GM12878 (cell line): ENCODE data around the gene SIDT2. TPM values are rescaled to one million over a fixed set of nuclear protein-coding genes. Genes with fewer than 3 reads are reported as not detected.

Experiments used
- ATAC-seq: fragments of 200-7000 bp; cut with Tn5 transposase; 3 replicates; pipeline ENCODE4 v1.9.1; 2020; ENCODE audit warnings: mild to moderate bottlenecking, moderate library complexity
- BruUV-seq: library from RNA; stranded (reverse); fragments of 400-500 nt; replicated peaks from 2 replicates; lab custom pipeline; 2021; lab: Mats Ljungman, UMichigan
- CTCF ChIA-PET: fragments of 300-600 bp; sonication (Branson Sonifier 250); formaldehyde crosslinking; extraction: SDS; loops from one replicate; lab custom pipeline; 2021; ENCODE audit warnings: inconsistent platforms; lab: Yijun Ruan, JAX
- POLR2A ChIA-PET: fragments of 350-600 bp; formaldehyde crosslinking; extraction: SDS; loops from one replicate; lab custom pipeline; 2021; ENCODE audit warnings: inconsistent platforms; lab: Charles Lee
- RAD21 ChIA-PET: fragments of 300-600 bp; sonication (Branson Sonifier 250); formaldehyde crosslinking; loops from one replicate; lab custom pipeline; 2023; ENCODE audit warnings: antibody characterized with exemption; ENCODE audit not compliant: unreplicated experiment; lab: Charles Lee
- SMC1A ChIA-PET: fragments of 300-600 bp; sonication (Branson Sonifier 250); formaldehyde crosslinking; loops from one replicate; lab custom pipeline; 2023; ENCODE audit not compliant: unreplicated experiment, uncharacterized antibody; lab: Charles Lee
- DNase-seq: peaks from one replicate; pipeline ENCODE4 v3.0.0-alpha.2; 2011; ENCODE audit warnings: low read depth, low spot score
- FAIRE-seq: peaks from 3 replicates; lab custom pipeline; 2011; peaks lifted over from hg19 to GRCh38; lab: Jason Lieb, UNC
- H2AFZ ChIP-seq: 2 replicates; pipeline ENCODE4 v1.6.0; 2011; ENCODE audit warnings: low read depth, low read length, control low read depth; ENCODE audit not compliant: control insufficient read depth
- H3K27ac ChIP-seq: 2 replicates; pipeline ENCODE4 v1.5.1; 2011; ENCODE audit warnings: control low read depth; ENCODE audit not compliant: control insufficient read depth, insufficient read depth
- H3K27me3 ChIP-seq, 2 experiments: replicated peaks in 1 of 2; 2 replicates each; pipeline versions ENCODE4 v1.6.0 to v1.6.1; 2011; ENCODE audit warnings: low read length in 1 of 2; ENCODE audit not compliant: control insufficient read depth in 2 of 2, insufficient read depth in 2 of 2
- H3K36me3 ChIP-seq, 2 experiments: 2 replicates each; pipeline ENCODE4 v1.5.1; 2011; ENCODE audit warnings: low read length in 1 of 2; ENCODE audit not compliant: control insufficient read depth in 2 of 2, insufficient read depth in 2 of 2
- H3K4me1 ChIP-seq: 2 replicates; pipeline ENCODE4 v1.6.1; 2011; ENCODE audit warnings: mild to moderate bottlenecking, low read length, moderate library complexity, mixed read lengths; ENCODE audit not compliant: control insufficient read depth, insufficient read depth
- H3K4me2 ChIP-seq: 2 replicates; pipeline ENCODE4 v1.6.0; 2011; ENCODE audit warnings: control low read depth; ENCODE audit not compliant: control insufficient read depth, insufficient read depth
- H3K4me3 ChIP-seq: fragments of 200-600 bp; sonication (generic); 2 replicates; pipeline ENCODE4 v1.5.1; 2016
- H3K79me2 ChIP-seq: 2 replicates; pipeline ENCODE4 v1.6.0; 2011; ENCODE audit warnings: low read length; ENCODE audit not compliant: control insufficient read depth, insufficient read depth
- H3K9ac ChIP-seq: 2 replicates; pipeline ENCODE4 v1.8.0; 2011; ENCODE audit warnings: low read length, control low read depth, mixed read lengths; ENCODE audit not compliant: control insufficient read depth, insufficient read depth
- H3K9me3 ChIP-seq: replicated peaks from 3 replicates; pipeline ENCODE4 v1.5.1; 2011; ENCODE audit warnings: mild to moderate bottlenecking, low read length; ENCODE audit not compliant: control insufficient read depth, insufficient read depth
- H4K20me1 ChIP-seq: 2 replicates; pipeline ENCODE4 v1.6.0; 2011; ENCODE audit not compliant: control insufficient read depth, insufficient read depth
- BCLAF1 ChIP-seq: fragments of 450-650 bp; IDR thresholded peaks from 2 replicates; pipeline ENCODE4 v1.6.1; 2017; ENCODE audit warnings: antibody characterized with exemption, mild to moderate bottlenecking, moderate library complexity
- BHLHE40 ChIP-seq, 2 experiments: fragments of 450-650 bp in 1 of 2; IDR thresholded peaks; 2 replicates each; pipeline ENCODE4 v1.6.1; 2011 to 2017; ENCODE audit warnings: low read depth in 2 of 2, borderline replicate concordance in 1 of 2, improper control_type of control experiment in 1 of 2, low read length in 1 of 2, mild to moderate bottlenecking in 1 of 2
- LARP7 ChIP-seq: fragments of 450-650 bp; IDR thresholded peaks from 2 replicates; pipeline ENCODE4 v1.6.1; 2017; ENCODE audit warnings: mild to moderate bottlenecking
- REST ChIP-seq: IDR thresholded peaks from 2 replicates; pipeline ENCODE4 v1.6.1; 2012; ENCODE audit warnings: mild to moderate bottlenecking, low read depth, low read length
- WGBS: methylation state at CpG from one replicate; pipeline ENCODE4 v1.1.6; 2016; ENCODE audit warnings: low lambda C conversion rate; ENCODE audit not compliant: insufficient replicate concordance, insufficient coverage; ENCODE audit errors: missing lambda C conversion rate; 5-methylcytosine and 5-hydroxymethylcytosine counted together
- in situ Hi-C: fragments of 300-500 bp; cut with MboI; formaldehyde crosslinking; loops from 9 replicates; pipeline ENCODE4 v1.14.3; 2018; ENCODE audit warnings: mixed read lengths
- intact Hi-C: fragments of 100-400 bp; cut with micrococcal nuclease; formaldehyde crosslinking; loops from one replicate; pipeline ENCODE4 v1.14.2; 2022; ENCODE audit not compliant: unreplicated experiment
- polyA plus RNA-seq, 11 experiments: library from polyadenylated mRNA; depleted of rRNA in 4 of 11; unstranded in 6 of 11; stranded (reverse) in 5 of 11; fragments of >200 nt; fragmentation: Nextera tagmentation in 4 of 11; fragmentation: Illumina TruSeq in 1 of 11; extraction: Ambion mirVana in 4 of 11; extraction: Trizol in 1 of 11; gene quantifications; 1 replicate in 1 of 11; 2 replicates in 10 of 11; pipeline versions ENCODE4 v1.2.1 to v1.2.3, GENCODE V29; 2011 to 2016; ENCODE audit warnings: inconsistent platforms in 2 of 11, missing spikeins in 2 of 11, low read depth in 1 of 11
- total RNA-seq, 4 experiments: library from RNA; depleted of rRNA in 3 of 4; stranded (reverse); fragments of >200 nt in 3 of 4; fragmentation: Illumina TruSeq in 1 of 4; extraction: Trizol in 1 of 4; gene quantifications; 2 replicates each; pipeline versions ENCODE4 v1.2.1 to v1.2.3, GENCODE V29; 2013 to 2021

Gene SIDT2
- total and polyA plus RNA-seq, 10 of the 15 experiments (the other 5 are each of a cell fraction or from before 2014, with no cell fraction given), result 4.9 to 23.9 (median 10.3) TPM

- DNase-seq (no peak), FAIRE-seq (no peak), ATAC-seq (no peak)
- no peaks in the 10 kb centered on the region for H3K27me3 ChIP-seq
- BruUV-seq, result no TSS peak
- no peak overlapping the region for H2AFZ ChIP-seq
- peaks cover 0 to 1% of the 10 kb centered on the region in 2 experiments; a peak in 3 of 4 replicates for H3K36me3 ChIP-seq
- 55% methylated on average over 10 of the region's 13 CpGs for WGBS
- ChIA-PET SMC1A (no interaction called here), CTCF (interaction anchor here (2.1 kb wide), 1 partner anchor 19 kb away, joined by 5 read pairs; no protein-coding TSS in a partner anchor), POLR2A (interaction anchor here (0.6 kb wide), 1 partner anchor 29 kb away, joined by 3 read pairs; no protein-coding TSS in a partner anchor)
- no peaks in the 10 kb centered on the region for H3K9me3 ChIP-seq
- H3K79me2 ChIP-seq, result no peaks in the 10 kb centered on the region
- H3K4me1 ChIP-seq, result no peaks in the 10 kb centered on the region
- intact Hi-C loops, result no loop called here
- no peak overlapping the region for H3K27ac ChIP-seq
- H3K9ac ChIP-seq, result no peak overlapping the region
- H3K4me2 ChIP-seq, result no peak overlapping the region
- H3K4me3 ChIP-seq, result no peak overlapping the region
- TF ChIP-seq LARP7 (no peak), BHLHE40 (IDR thresholded peaks at IDR 0.05; ENCODE audit: borderline replicate concordance in 1 of 2, low read depth in 2 of 2, low read length in 1 of 2) (no peak), BCLAF1 (no peak), REST (no peak)
- TF ChIP-seq, all 136 proteins: peak for 0
- in situ Hi-C loops, result no loop called here
- RAD21 ChIA-PET, result no interaction called here
- no peaks in the 10 kb centered on the region for H4K20me1 ChIP-seq
Observed at GRCh38 chr11:117199916-117200812, 21.6 kb downstream of the SIDT2 start.
